Pancreas (tissue), 10 donors: ENCODE measurements around the gene CDK5RAP3. TPM values are rescaled to one million over a fixed set of nuclear protein-coding genes. Genes with fewer than 3 reads are reported as not detected.
A peak's percentile ranks its signal among the peaks of the same experiment; 100 is the strongest.

Experiments used
- ATAC-seq, 4 donors: fragments of 200-7000 bp; cut with Tn5 transposase; one replicate each; pipeline versions ENCODE4 v1.8.0 to v1.9.1; 2020; ENCODE audit warnings: mild to moderate bottlenecking in 4 of 4, moderate library complexity in 4 of 4
- DNase-seq, 6 donors: peaks; one replicate each; pipeline ENCODE4 v3.0.0-alpha.2; 2020
- FAIRE-seq: peaks from 2 replicates; lab custom pipeline; 2012; peaks lifted over from hg19 to GRCh38; lab: Jason Lieb, UNC
- H3K27ac ChIP-seq, 4 donors: fragments of 200-600 bp; sonication (generic); 1 replicate in 3 of 4; 2 replicates in 1 of 4; pipeline versions ENCODE4 v1.5.0 to v1.8.0; 2020
- H3K27me3 ChIP-seq, 4 donors: fragments of 200-600 bp; one replicate each; pipeline ENCODE4 v1.8.0; 2021
- H3K36me3 ChIP-seq, 3 donors: fragments of 200-600 bp; sonication (generic) in 1 of 3; one replicate each; pipeline versions ENCODE4 v1.5.0 to v1.8.0; 2020 to 2021
- H3K4me1 ChIP-seq, 3 donors: fragments of 200-600 bp; one replicate each; pipeline ENCODE4 v1.8.0; 2021
- H3K4me3 ChIP-seq, 4 donors: fragments of 200-600 bp; sonication (generic) in 2 of 4; one replicate each; pipeline versions ENCODE4 v1.5.0 to v1.8.0; 2020 to 2021
- H3K9me3 ChIP-seq, 4 donors: fragments of 200-600 bp; one replicate each; pipeline ENCODE4 v1.8.0; 2021
- CTCF ChIP-seq, 4 donors: fragments of 200-600 bp; sonication (generic) in 3 of 4; IDR thresholded peaks; one replicate each; pipeline versions ENCODE4 v1.5.0 to v1.8.0; 2021; ENCODE audit warnings: antibody characterized with exemption in 4 of 4
- WGBS, 2 donors: extraction: QIAGEN DNeasy Blood & Tissue Kit; methylation state at CpG; one replicate each; pipeline ENCODE4 v1.1.7; 2013; 5-methylcytosine and 5-hydroxymethylcytosine counted together
- intact Hi-C, 3 donors: fragments of 100-400 bp; cut with DNase I; formaldehyde crosslinking; loops; one replicate each; pipeline versions ENCODE4 v1.11.1 to v1.14.2; 2022
- polyA plus RNA-seq, 2 donors: library from polyadenylated mRNA; stranded (reverse); fragments of 200-250 nt; gene quantifications; one replicate each; pipeline ENCODE4 v1.2.3, GENCODE V29; 2013
- total RNA-seq, 6 donors: library from RNA; stranded (reverse); fragmentation: NEBNext Ultra II Directional in 4 of 6; extraction: Animal tissue kit (Norgen Biotek cat#: 25700) in 4 of 6; gene quantifications; one replicate each; pipeline versions ENCODE4 v1.2.1 to v1.2.4, GENCODE V29; 2021 to 2023
- donor health status: healthy with polysubstance abuse.
- donor health status: DM: no; HTN: no; CAD: no; lungs with moderate emphysema.
- donor health status: DM: no; HTN: no; CAD: no.
- donor health status: control.
- donor health status: control.
- donor health status: Bipolar disorder and iron deficiency.
- donor health status: DM: yes; HTN: yes; CAD: no.
- donor health status: DM: no; HTN: no; CAD: no.
- donor health status: DM: no; HTN: no; CAD: no.
- donor health status: DM: yes; HTN: yes; CAD: no.

The CDK5RAP3 gene
- total and polyA plus RNA-seq, 8 donors = 134 to 1,312 (median 185) TPM

- ATAC-seq (no peak), FAIRE-seq (no peak), DNase-seq (no peak)
- intact Hi-C loops = loop anchor here in 1 of 3 donors (5.0 kb wide), 1 partner anchor 180 kb away; the partner anchor contains the start of gene SCRN2
- Histone ChIP-seq H3K9me3 (no peaks in the 10 kb centered on the region), H3K27ac (no peak overlapping the region), H3K36me3 (no peaks in the 10 kb centered on the region), H3K27me3 (no peaks in the 10 kb centered on the region), H3K4me3 (no peak overlapping the region), H3K4me1 (peaks cover 23 to 30% (median 28%) of the 10 kb centered on the region in 3 donors)
- 56 to 60% methylated on average over 5 of the region's 5 CpGs for WGBS, 2 donors
- no peak for TF ChIP-seq CTCF (IDR thresholded peaks at IDR 0.05)
These were observed 51.0 kb downstream of the CDK5RAP3 start for GRCh38 chr17:48021934-48022333.

- H3K27me3 ChIP-seq = no peaks in the 10 kb centered on the region
- H3K27ac ChIP-seq = no peak overlapping the region
- H3K9me3 ChIP-seq = no peaks in the 10 kb centered on the region
- ATAC-seq = no peak
- intact Hi-C loops = loop anchor here in 1 of 3 donors (5.0 kb wide), 1 partner anchor 181 kb away; the partner anchor contains the start of gene SCRN2
- peaks cover 24 to 30% (median 28%) of the 10 kb centered on the region in 3 donors for H3K4me1 ChIP-seq
- TF ChIP-seq CTCF (IDR thresholded peaks at IDR 0.05) = no peak
- DNase-seq = no peak
- no peaks in the 10 kb centered on the region for H3K36me3 ChIP-seq
- 45 to 50% methylated on average over 6 of the region's 6 CpGs for WGBS, 2 donors
- no peak for FAIRE-seq
- peak overlapping the region in 1 of 4 donors; percentile 53 for H3K4me3 ChIP-seq
These were observed 52.0 kb downstream of the CDK5RAP3 start for GRCh38 chr17:48022901-48023300.

GRCh38 chr17:48023400-48024148 is 52.7 kb downstream of the CDK5RAP3 start:
- intact Hi-C loops = loop anchor here in 1 of 3 donors (5.0 kb wide), 1 partner anchor 181 kb away; the partner anchor contains the start of gene SCRN2
- DNase-seq = peak; percentile 88 to 96 (median 93)
- WGBS, 2 donors = 1 to 2% methylated on average over 46 to 54 of the region's 54 CpGs
- no peaks in the 10 kb centered on the region for H3K27me3 ChIP-seq
- TF ChIP-seq CTCF (IDR thresholded peaks at IDR 0.05) = peak in 3 of 4 donors; percentile 8 to 28 (median 22)
- no peak for FAIRE-seq
- ATAC-seq = peak; percentile 71 to 80 (median 76)
- H3K36me3 ChIP-seq = no peaks in the 10 kb centered on the region
- peak overlapping the region; percentile 63 to 86 (median 76) for H3K27ac ChIP-seq
- peak overlapping the region; percentile 18 to 53 (median 32) for H3K4me3 ChIP-seq
- peaks cover 24 to 30% (median 28%) of the 10 kb centered on the region in 3 donors for H3K4me1 ChIP-seq
- H3K9me3 ChIP-seq = no peaks in the 10 kb centered on the region

- Histone ChIP-seq H3K4me1 (peaks cover 24 to 30% (median 28%) of the 10 kb centered on the region in 3 donors), H3K27ac (peak overlapping the region; percentile 63 to 86 (median 76)), H3K36me3 (no peaks in the 10 kb centered on the region), H3K9me3 (no peaks in the 10 kb centered on the region), H3K27me3 (no peaks in the 10 kb centered on the region), H3K4me3 (peak overlapping the region; percentile 18 to 53 (median 32))
- WGBS, 2 donors = 2 to 3% methylated on average over 51 to 54 of the region's 54 CpGs
- no peak for TF ChIP-seq CTCF (IDR thresholded peaks at IDR 0.05)
- ATAC-seq (peak; percentile 0 to 26 (median 5)), DNase-seq (peak in 4 of 6 donors; percentile 38 to 69 (median 56)), FAIRE-seq (no peak)
- intact Hi-C loops = loop anchor here in 2 of 3 donors (5.0 kb wide), 3 partner anchors 53 to 182 kb away; partner anchors contain the start of gene SCRN2 (in 1 of the 2)
These were observed 53.5 kb downstream of the CDK5RAP3 start for GRCh38 chr17:48024149-48025039.
